ENCODE measurements around the gene EIF4E.
"Not testable (repeated sequence)": the region's sequence is repeated elsewhere in the genome, so short reads cannot be mapped to it uniquely, and the experiment has no call there.

EIF4E gene

DNA sequence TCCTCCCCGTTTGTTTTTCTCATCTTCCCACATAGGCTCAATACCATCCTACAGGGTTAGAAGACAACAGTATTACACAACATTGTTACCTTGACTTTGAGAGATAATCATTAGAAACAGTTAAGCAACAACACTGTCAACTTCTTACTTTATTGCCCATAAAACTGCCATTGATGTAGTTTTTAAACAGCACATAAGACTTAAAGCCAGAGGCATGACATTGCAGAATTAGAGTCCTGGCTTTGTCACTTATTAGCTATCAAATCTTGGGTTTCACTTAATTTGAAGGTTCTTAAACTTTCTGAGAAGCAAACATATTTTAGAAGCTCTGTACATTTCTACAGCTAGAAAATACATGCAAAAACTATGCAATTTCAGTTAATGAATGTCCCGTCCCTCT is 41.8 kb downstream of the EIF4E start:
- Histone ChIP-seq H3K79me2 (ENCODE audit: control insufficient read depth, low read length) (peaks cover 31% of the 10 kb centered on the region), H3F3A (ENCODE audit: control insufficient read depth, insufficient read depth) (0 out of 2 replicates have a peak, but pooled peaks cover 4% of the 10 kb centered on the region), H3K4me2 (ENCODE audit: low read length) (no peak overlapping the region), H3K27ac (ENCODE audit: low read depth, low read length) (no peak overlapping the region), H3K4me1 (ENCODE audit: control insufficient read depth, low read length) (no peaks in the 10 kb centered on the region), H4K20me1 (ENCODE audit: control insufficient read depth, insufficient read depth, low read depth, low read length) (peaks cover 6% of the 10 kb centered on the region; the same call in 1 of the 2 replicates), H3K9me3 (ENCODE audit: control insufficient read depth, insufficient read depth, low read length) (no peaks in the 10 kb centered on the region), H3K4me3 (ENCODE audit: low read length) (no peak overlapping the region), H3K36me3 (ENCODE audit: control insufficient read depth, low read length) (peaks cover 87% of the 10 kb centered on the region), H3K27me3 (ENCODE audit: control insufficient read depth, low read length) (no peaks in the 10 kb centered on the region), H3K9me2 (replicated peaks; ENCODE audit: control insufficient read depth, low read length) (no peaks in the 10 kb centered on the region)
- TF ChIP-seq, protein P1, sequence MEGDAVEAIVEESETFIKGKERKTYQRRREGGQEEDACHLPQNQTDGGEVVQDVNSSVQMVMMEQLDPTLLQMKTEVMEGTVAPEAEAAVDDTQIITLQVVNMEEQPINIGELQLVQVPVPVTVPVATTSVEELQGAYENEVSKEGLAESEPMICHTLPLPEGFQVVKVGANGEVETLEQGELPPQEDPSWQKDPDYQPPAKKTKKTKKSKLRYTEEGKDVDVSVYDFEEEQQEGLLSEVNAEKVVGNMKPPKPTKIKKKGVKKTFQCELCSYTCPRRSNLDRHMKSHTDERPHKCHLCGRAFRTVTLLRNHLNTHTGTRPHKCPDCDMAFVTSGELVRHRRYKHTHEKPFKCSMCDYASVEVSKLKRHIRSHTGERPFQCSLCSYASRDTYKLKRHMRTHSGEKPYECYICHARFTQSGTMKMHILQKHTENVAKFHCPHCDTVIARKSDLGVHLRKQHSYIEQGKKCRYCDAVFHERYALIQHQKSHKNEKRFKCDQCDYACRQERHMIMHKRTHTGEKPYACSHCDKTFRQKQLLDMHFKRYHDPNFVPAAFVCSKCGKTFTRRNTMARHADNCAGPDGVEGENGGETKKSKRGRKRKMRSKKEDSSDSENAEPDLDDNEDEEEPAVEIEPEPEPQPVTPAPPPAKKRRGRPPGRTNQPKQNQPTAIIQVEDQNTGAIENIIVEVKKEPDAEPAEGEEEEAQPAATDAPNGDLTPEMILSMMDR (IDR thresholded peaks at IDR 0.05; ENCODE audit: low read depth, low read length, poor library complexity, severe bottlenecking): no peak
- TF ChIP-seq EZH2phosphoT487 (IDR thresholded peaks at IDR 0.05; ENCODE audit: borderline replicate concordance, low read length): no peak

GRCh38 chr4:98886382-98886781 is 42.6 kb downstream of the EIF4E start:
- H3F3A ChIP-seq (ENCODE audit: control insufficient read depth, insufficient read depth): not testable (repeated sequence)
- H3K79me2 ChIP-seq (ENCODE audit: control insufficient read depth, low read length): peaks cover 24% of the 10 kb centered on the region

DNA sequence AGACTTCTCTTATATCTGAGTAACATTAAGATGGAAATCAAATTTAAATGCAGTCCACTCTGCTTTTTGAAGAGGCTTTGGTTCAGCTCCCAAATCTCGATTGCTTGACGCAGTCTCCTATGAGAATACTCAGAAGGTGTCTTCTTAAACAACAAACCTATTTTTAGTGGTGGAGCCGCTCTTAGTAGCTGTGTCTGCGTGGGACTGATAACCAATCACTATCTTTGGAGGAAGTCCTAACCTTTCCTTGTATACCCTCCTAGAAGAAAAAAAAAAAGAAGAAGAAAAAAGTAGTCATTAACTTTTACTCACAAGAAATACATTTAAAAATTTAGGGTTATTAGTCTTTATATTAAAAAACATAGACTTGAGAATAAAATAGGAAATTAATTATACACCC is 48.0 kb downstream of the EIF4E start:
- not testable (repeated sequence) for H3K79me2 ChIP-seq (ENCODE audit: control insufficient read depth, low read length); H3F3A ChIP-seq (ENCODE audit: control insufficient read depth, insufficient read depth); H3K9me2 ChIP-seq (replicated peaks; ENCODE audit: control insufficient read depth, low read length); H3K4me3 ChIP-seq (ENCODE audit: low read length); H4K20me1 ChIP-seq (ENCODE audit: control insufficient read depth, insufficient read depth, low read depth, low read length); H3K4me2 ChIP-seq (ENCODE audit: low read length); H3K27ac ChIP-seq (ENCODE audit: low read depth, low read length); H3K27me3 ChIP-seq (ENCODE audit: control insufficient read depth, low read length); H3K9me3 ChIP-seq (ENCODE audit: control insufficient read depth, insufficient read depth, low read length); H3K4me1 ChIP-seq (ENCODE audit: control insufficient read depth, low read length)
- peaks cover 51% of the 10 kb centered on the region for H3K36me3 ChIP-seq (ENCODE audit: control insufficient read depth, low read length)

More at GRCh38 chr4:98886382-98886781, 42.6 kb downstream of the EIF4E start:
- not testable (repeated sequence) for H3K9me3 ChIP-seq (ENCODE audit: control insufficient read depth, insufficient read depth, low read length); H3K4me1 ChIP-seq (ENCODE audit: control insufficient read depth, low read length); H3K4me3 ChIP-seq (ENCODE audit: low read length); H3K27me3 ChIP-seq (ENCODE audit: control insufficient read depth, low read length); H3K27ac ChIP-seq (ENCODE audit: low read depth, low read length); H3K4me2 ChIP-seq (ENCODE audit: low read length); H3K9me2 ChIP-seq (replicated peaks; ENCODE audit: control insufficient read depth, low read length); H4K20me1 ChIP-seq (ENCODE audit: control insufficient read depth, insufficient read depth, low read depth, low read length)
- H3K36me3 ChIP-seq (ENCODE audit: control insufficient read depth, low read length): peaks cover 88% of the 10 kb centered on the region

DNA sequence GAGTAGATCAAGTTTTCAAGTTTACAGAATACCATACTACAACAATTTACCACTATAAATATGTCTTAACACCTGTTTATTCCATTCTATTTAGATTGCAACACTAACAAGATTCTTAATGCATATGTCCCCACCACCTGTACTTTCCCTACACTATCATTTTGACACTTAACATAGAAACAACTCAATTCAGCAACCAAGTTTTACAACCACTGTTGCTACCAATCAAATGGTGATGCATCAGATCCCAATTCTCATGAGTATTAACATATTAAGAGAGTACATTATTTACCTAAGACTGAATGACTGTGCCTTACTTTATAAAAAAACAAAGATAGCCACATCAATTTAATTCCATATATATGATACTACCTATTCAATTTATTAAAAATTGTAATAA is 49.4 kb downstream of the EIF4E start:
- Histone ChIP-seq H3K36me3 (ENCODE audit: control insufficient read depth, low read length) (peaks cover 38% of the 10 kb centered on the region), H3K79me2 (ENCODE audit: control insufficient read depth, low read length) (no peaks in the 10 kb centered on the region), H3K27me3 (ENCODE audit: control insufficient read depth, low read length) (no peaks in the 10 kb centered on the region), H3K4me3 (ENCODE audit: low read length) (no peak overlapping the region), H3K27ac (ENCODE audit: low read depth, low read length) (no peak overlapping the region), H3F3A (ENCODE audit: control insufficient read depth, insufficient read depth) (0 out of 2 replicates have a peak, but pooled peaks cover 5% of the 10 kb centered on the region), H3K4me2 (ENCODE audit: low read length) (no peak overlapping the region), H3K9me2 (replicated peaks; ENCODE audit: control insufficient read depth, low read length) (no peaks in the 10 kb centered on the region), H3K4me1 (ENCODE audit: control insufficient read depth, low read length) (no peaks in the 10 kb centered on the region), H3K9me3 (ENCODE audit: control insufficient read depth, insufficient read depth, low read length) (no peaks in the 10 kb centered on the region), H4K20me1 (ENCODE audit: control insufficient read depth, insufficient read depth, low read depth, low read length) (no peaks in the 10 kb centered on the region)
- TF ChIP-seq EZH2phosphoT487 (IDR thresholded peaks at IDR 0.05; ENCODE audit: borderline replicate concordance, low read length): no peak
- TF ChIP-seq, protein P1 (IDR thresholded peaks at IDR 0.05; ENCODE audit: low read depth, low read length, poor library complexity, severe bottlenecking): no peak
